ENCODE results near the gene KLHL5.

- TF ChIP-seq CEBPB (IDR thresholded peaks at IDR 0.05; ENCODE audit: low read depth, low read length) (no peak), MXI1 (IDR thresholded peaks at IDR 0.05; ENCODE audit: borderline replicate concordance, low read depth, low read length) (no peak), POLR2A (IDR thresholded peaks at IDR 0.05; ENCODE audit: low read depth, low read length) (no peak), FOS (IDR thresholded peaks at IDR 0.05; ENCODE audit: low read depth, low read length) (no peak), RAD21 (IDR thresholded peaks at IDR 0.05; ENCODE audit: low read length) (no peak)
- TF ChIP-seq, protein P1, sequence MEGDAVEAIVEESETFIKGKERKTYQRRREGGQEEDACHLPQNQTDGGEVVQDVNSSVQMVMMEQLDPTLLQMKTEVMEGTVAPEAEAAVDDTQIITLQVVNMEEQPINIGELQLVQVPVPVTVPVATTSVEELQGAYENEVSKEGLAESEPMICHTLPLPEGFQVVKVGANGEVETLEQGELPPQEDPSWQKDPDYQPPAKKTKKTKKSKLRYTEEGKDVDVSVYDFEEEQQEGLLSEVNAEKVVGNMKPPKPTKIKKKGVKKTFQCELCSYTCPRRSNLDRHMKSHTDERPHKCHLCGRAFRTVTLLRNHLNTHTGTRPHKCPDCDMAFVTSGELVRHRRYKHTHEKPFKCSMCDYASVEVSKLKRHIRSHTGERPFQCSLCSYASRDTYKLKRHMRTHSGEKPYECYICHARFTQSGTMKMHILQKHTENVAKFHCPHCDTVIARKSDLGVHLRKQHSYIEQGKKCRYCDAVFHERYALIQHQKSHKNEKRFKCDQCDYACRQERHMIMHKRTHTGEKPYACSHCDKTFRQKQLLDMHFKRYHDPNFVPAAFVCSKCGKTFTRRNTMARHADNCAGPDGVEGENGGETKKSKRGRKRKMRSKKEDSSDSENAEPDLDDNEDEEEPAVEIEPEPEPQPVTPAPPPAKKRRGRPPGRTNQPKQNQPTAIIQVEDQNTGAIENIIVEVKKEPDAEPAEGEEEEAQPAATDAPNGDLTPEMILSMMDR (conservative IDR thresholded peaks at IDR 0.05; ENCODE audit: low read depth, low read length): no peak
- TF ChIP-seq, protein P2, sequence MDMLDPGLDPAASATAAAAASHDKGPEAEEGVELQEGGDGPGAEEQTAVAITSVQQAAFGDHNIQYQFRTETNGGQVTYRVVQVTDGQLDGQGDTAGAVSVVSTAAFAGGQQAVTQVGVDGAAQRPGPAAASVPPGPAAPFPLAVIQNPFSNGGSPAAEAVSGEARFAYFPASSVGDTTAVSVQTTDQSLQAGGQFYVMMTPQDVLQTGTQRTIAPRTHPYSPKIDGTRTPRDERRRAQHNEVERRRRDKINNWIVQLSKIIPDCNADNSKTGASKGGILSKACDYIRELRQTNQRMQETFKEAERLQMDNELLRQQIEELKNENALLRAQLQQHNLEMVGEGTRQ (IDR thresholded peaks at IDR 0.05; ENCODE audit: low read depth, low read length): no peak
- TF ChIP-seq, protein P3, sequence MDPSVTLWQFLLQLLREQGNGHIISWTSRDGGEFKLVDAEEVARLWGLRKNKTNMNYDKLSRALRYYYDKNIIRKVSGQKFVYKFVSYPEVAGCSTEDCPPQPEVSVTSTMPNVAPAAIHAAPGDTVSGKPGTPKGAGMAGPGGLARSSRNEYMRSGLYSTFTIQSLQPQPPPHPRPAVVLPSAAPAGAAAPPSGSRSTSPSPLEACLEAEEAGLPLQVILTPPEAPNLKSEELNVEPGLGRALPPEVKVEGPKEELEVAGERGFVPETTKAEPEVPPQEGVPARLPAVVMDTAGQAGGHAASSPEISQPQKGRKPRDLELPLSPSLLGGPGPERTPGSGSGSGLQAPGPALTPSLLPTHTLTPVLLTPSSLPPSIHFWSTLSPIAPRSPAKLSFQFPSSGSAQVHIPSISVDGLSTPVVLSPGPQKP (IDR thresholded peaks at IDR 0.05; ENCODE audit: borderline replicate concordance, low read depth, low read length): no peak
Observed at GRCh38 chr4:39096847-39097246, 34.8 kb downstream of the KLHL5 start.

Measured in IMR-90 (cell line).